Transverse colon (tissue), 4 donors: ENCODE data around the gene GPC5.

Experiments
- EP300 ChIP-seq: sonication (generic); formaldehyde crosslinking; IDR thresholded peaks from one replicate; pipeline ENCODE4 v1.6.1; 2017; ENCODE audit warnings: antibody characterized with exemption, low read depth
- POLR2A ChIP-seq: fragments of 450-650 bp; IDR thresholded peaks from one replicate; pipeline ENCODE4 v1.6.1; 2016; ENCODE audit warnings: antibody characterized with exemption, mild to moderate bottlenecking, moderate library complexity
- POLR2AphosphoS5 ChIP-seq, 3 donors: sonication (generic); formaldehyde crosslinking; IDR thresholded peaks; one replicate each; pipeline ENCODE4 v1.6.1; 2016; ENCODE audit warnings: antibody characterized with exemption in 3 of 3
- TF ChIP-seq, protein P1 (sequence below), 5 experiments: fragments of 200-600 bp in 3 of 5; fragments of 450-650 bp in 2 of 5; sonication (generic) in 3 of 5; IDR thresholded peaks; 1 replicate in 2 of 5; 2 replicates in 3 of 5; pipeline ENCODE4 v1.5.1; 2016 to 2017; ENCODE audit warnings: antibody characterized with exemption in 5 of 5, inconsistent platforms in 3 of 5, mild to moderate bottlenecking in 2 of 5, moderate library complexity in 1 of 5

DNA sequence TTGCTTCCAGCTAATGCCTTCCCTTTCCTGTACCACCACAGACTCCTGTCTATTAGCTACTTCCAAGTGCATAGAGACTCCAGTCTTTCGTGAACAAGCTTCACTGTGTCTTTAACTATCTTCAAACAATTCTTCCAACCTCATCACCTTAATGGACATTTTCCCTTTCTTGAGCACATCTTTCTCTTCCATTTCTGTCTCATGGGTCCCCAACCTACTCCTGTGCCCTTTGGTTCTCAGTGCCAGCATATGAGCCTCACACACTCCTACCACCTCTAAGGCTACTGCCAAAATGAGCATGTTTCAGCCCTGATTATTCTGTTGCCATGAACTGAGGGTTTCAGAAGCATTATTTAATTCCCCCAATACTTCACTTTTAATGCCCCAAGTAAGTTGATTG, 360.3 kb downstream of the GPC5 start:
- TF ChIP-seq, protein P1, sequence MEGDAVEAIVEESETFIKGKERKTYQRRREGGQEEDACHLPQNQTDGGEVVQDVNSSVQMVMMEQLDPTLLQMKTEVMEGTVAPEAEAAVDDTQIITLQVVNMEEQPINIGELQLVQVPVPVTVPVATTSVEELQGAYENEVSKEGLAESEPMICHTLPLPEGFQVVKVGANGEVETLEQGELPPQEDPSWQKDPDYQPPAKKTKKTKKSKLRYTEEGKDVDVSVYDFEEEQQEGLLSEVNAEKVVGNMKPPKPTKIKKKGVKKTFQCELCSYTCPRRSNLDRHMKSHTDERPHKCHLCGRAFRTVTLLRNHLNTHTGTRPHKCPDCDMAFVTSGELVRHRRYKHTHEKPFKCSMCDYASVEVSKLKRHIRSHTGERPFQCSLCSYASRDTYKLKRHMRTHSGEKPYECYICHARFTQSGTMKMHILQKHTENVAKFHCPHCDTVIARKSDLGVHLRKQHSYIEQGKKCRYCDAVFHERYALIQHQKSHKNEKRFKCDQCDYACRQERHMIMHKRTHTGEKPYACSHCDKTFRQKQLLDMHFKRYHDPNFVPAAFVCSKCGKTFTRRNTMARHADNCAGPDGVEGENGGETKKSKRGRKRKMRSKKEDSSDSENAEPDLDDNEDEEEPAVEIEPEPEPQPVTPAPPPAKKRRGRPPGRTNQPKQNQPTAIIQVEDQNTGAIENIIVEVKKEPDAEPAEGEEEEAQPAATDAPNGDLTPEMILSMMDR (IDR thresholded peaks at IDR 0.05) = no peak
- TF ChIP-seq POLR2A (no peak), POLR2AphosphoS5 (IDR thresholded peaks at IDR 0.05) (no peak), EP300 (no peak)
